Tongue (tissue), 2 donors: ENCODE results near the gene INSR. TPM values are rescaled to one million over a fixed set of nuclear protein-coding genes. Genes with fewer than 3 reads are reported as not detected.

ENCODE experiments used
- DNase-seq: peaks from one replicate; pipeline ENCODE4 v3.0.0-alpha.2; 2015
- total RNA-seq: library from RNA; depleted of rRNA; stranded (reverse); fragments of >200 nt; gene quantifications from one replicate; pipeline ENCODE4 v1.2.3, GENCODE V29; 2014

INSR gene
- total RNA-seq, 1 donor from 2014 or later = 54.2 TPM

- no peak for DNase-seq
Observed at GRCh38 chr19:7140137-7140536, 154.1 kb downstream of the INSR start.

- DNase-seq = no peak
Observed at GRCh38 chr19:7139095-7139494, 155.1 kb downstream of the INSR start.

GRCh38 chr19:7138402-7138801 is 155.8 kb downstream of the INSR start:
- DNase-seq = no peak

GRCh38 chr19:7137120-7137519 is 157.1 kb downstream of the INSR start:
- no peak for DNase-seq

GRCh38 chr19:7132054-7132453 is 162.2 kb downstream of the INSR start:
- no peak for DNase-seq

- no peak for DNase-seq
Observed at GRCh38 chr19:7130043-7130442, 164.2 kb downstream of the INSR start.

GRCh38 chr19:7126132-7126531 is 168.1 kb downstream of the INSR start:
- DNase-seq = no peak

GRCh38 chr19:7125221-7125620 is 169.0 kb downstream of the INSR start:
- DNase-seq = no peak

GRCh38 chr19:7124782-7125181 is 169.4 kb downstream of the INSR start:
- no peak for DNase-seq

GRCh38 chr19:7122701-7123100 is 171.5 kb downstream of the INSR start:
- no peak for DNase-seq

- DNase-seq = no peak
Observed at GRCh38 chr19:7120499-7120898, 173.7 kb downstream of the INSR start.

- DNase-seq = no peak
Observed at GRCh38 chr19:7119582-7119981, 174.6 kb downstream of the INSR start.

- no peak for DNase-seq
Observed at GRCh38 chr19:7117248-7117647, 177.0 kb downstream of the INSR start.

- no peak for DNase-seq
Observed at GRCh38 chr19:7115721-7116120, 178.5 kb downstream of the INSR start.

- DNase-seq = no peak
Observed at GRCh38 chr19:7113233-7113632, 181.0 kb downstream of the INSR start.

GRCh38 chr19:7112675-7113074 is 181.5 kb downstream of the INSR start:
- no peak for DNase-seq

- no peak for DNase-seq
Observed at GRCh38 chr19:7109678-7110289, 184.4 kb downstream of the INSR start.

- no peak for DNase-seq
Observed at GRCh38 chr19:7106711-7107657, 187.2 kb downstream of the INSR start.

GRCh38 chr19:7104747-7105447 is 189.3 kb downstream of the INSR start:
- no peak for DNase-seq

GRCh38 chr19:7101498-7102253 is 192.5 kb downstream of the INSR start:
- DNase-seq = no peak

GRCh38 chr19:7099597-7099921 is 194.7 kb downstream of the INSR start:
- no peak for DNase-seq
